ENCODE results near the gene TLX3. TPM values are rescaled to one million over a fixed set of nuclear protein-coding genes. Genes with fewer than 3 reads are reported as not detected.

TLX3 gene
- total RNA-seq, 1 experiment from 2014 or later: not detected

DNA sequence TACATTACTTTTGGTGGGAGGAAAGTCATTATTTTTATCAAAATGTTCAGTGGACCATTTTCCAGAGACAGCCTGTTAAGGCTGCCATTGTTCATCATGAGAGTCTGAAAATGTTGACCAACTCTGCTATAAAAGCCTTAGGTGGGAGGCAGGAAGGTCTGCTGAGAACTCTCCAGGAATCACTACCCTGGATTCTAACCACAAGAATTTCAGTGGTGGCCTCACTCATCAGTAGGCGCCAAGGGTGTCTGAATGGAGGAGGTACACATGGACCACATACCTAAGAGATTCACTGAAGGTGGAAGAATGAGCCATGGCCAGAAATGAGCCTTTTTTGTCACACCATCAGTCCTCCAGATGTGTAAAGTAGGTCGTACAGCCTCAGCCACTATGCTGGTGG, 21.0 kb upstream of the TLX3 start:
- no peaks in the 10 kb centered on the region for H3K36me3 ChIP-seq (ENCODE audit: control insufficient read depth, insufficient read depth, low read length)
- no peaks in the 10 kb centered on the region for H3K4me1 ChIP-seq (ENCODE audit: control insufficient read depth, insufficient read depth, low read length)
- DNase-seq (ENCODE audit: low read depth, low spot score) (no peak), ATAC-seq (no peak)
- in situ Hi-C loops (cut with HindIII; ENCODE audit: low pct_unique_long_range_greater_than_20kb, low sequenced_read_pairs): no loop called here
- ChIA-PET CTCF (no interaction called here), POLR2A (no interaction called here)
- no peaks in the 10 kb centered on the region for H3K9me3 ChIP-seq (ENCODE audit: control insufficient read depth, insufficient read depth, low read depth, low read length)
- no peak overlapping the region for H3K4me3 ChIP-seq (ENCODE audit: low read depth in 2 of 2, low read length in 2 of 2)
- no peak for TF ChIP-seq REST (IDR thresholded peaks at IDR 0.05; ENCODE audit: insufficient read depth in 1 of 2, low read depth in 2 of 2, low read length in 1 of 2)
- TF ChIP-seq TCF7L2 (IDR thresholded peaks at IDR 0.05; ENCODE audit: low read depth, low read length): no peak
- TF ChIP-seq SIN3A (IDR thresholded peaks at IDR 0.05; ENCODE audit: borderline replicate concordance, insufficient read depth, low read depth, low read length): no peak
- TF ChIP-seq, protein P1, sequence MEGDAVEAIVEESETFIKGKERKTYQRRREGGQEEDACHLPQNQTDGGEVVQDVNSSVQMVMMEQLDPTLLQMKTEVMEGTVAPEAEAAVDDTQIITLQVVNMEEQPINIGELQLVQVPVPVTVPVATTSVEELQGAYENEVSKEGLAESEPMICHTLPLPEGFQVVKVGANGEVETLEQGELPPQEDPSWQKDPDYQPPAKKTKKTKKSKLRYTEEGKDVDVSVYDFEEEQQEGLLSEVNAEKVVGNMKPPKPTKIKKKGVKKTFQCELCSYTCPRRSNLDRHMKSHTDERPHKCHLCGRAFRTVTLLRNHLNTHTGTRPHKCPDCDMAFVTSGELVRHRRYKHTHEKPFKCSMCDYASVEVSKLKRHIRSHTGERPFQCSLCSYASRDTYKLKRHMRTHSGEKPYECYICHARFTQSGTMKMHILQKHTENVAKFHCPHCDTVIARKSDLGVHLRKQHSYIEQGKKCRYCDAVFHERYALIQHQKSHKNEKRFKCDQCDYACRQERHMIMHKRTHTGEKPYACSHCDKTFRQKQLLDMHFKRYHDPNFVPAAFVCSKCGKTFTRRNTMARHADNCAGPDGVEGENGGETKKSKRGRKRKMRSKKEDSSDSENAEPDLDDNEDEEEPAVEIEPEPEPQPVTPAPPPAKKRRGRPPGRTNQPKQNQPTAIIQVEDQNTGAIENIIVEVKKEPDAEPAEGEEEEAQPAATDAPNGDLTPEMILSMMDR (IDR thresholded peaks at IDR 0.05): no peak
- no peak for TF ChIP-seq POLR2AphosphoS5 (IDR thresholded peaks at IDR 0.05; ENCODE audit: low read depth, low read length)
- no peak overlapping the region for H3K27ac ChIP-seq (ENCODE audit: low read length)
- no TSS peak for BruUV-seq (replicated peaks)
- H3K27me3 ChIP-seq (ENCODE audit: control insufficient read depth, insufficient read depth, low read length): peaks cover 4% of the 10 kb centered on the region; the same call in 1 of the 2 replicates
- intact Hi-C loops (cut with micrococcal nuclease; ENCODE audit: unreplicated experiment): no loop called here

DNA sequence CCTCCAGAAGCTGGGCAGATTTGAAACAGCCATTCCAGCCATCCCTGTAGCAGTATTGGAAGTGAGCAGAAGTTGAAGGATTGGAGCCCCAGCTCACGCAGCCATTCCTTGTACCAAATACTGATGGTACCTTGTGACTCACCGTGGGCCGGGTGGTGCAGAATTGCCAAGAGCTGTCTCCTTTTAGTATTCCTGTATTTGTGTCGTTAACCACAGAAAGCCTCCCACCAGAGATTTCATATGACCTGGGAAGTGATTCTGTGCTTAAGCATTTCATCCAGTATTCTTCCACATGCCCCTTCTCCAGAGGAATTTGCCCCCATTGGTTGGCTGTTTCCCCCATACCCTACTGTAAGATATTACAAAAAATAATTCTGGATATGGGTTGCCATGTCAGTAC, 17.7 kb upstream of the TLX3 start:
- DNase-seq (ENCODE audit: low read depth, low spot score): no peak
- intact Hi-C loops (cut with micrococcal nuclease; ENCODE audit: unreplicated experiment) (no loop called here), in situ Hi-C loops (cut with HindIII; ENCODE audit: low pct_unique_long_range_greater_than_20kb, low sequenced_read_pairs) (no loop called here)
- Histone ChIP-seq H3K27ac (ENCODE audit: low read length) (no peak overlapping the region), H3K4me1 (ENCODE audit: control insufficient read depth, insufficient read depth, low read length) (no peaks in the 10 kb centered on the region), H3K27me3 (ENCODE audit: control insufficient read depth, insufficient read depth, low read length) (no peaks in the 10 kb centered on the region), H3K4me3 (ENCODE audit: low read depth in 2 of 2, low read length in 2 of 2) (no peak overlapping the region), H3K9me3 (ENCODE audit: control insufficient read depth, insufficient read depth, low read depth, low read length) (no peaks in the 10 kb centered on the region), H3K36me3 (ENCODE audit: control insufficient read depth, insufficient read depth, low read length) (no peaks in the 10 kb centered on the region)
- CTCF ChIA-PET: no interaction called here
- POLR2A ChIA-PET: no interaction called here
- BruUV-seq (replicated peaks): no TSS peak
- TF ChIP-seq SIN3A (IDR thresholded peaks at IDR 0.05; ENCODE audit: borderline replicate concordance, insufficient read depth, low read depth, low read length): no peak
- TF ChIP-seq TCF7L2 (IDR thresholded peaks at IDR 0.05; ENCODE audit: low read depth, low read length): no peak
- TF ChIP-seq REST (IDR thresholded peaks at IDR 0.05; ENCODE audit: insufficient read depth in 1 of 2, low read depth in 2 of 2, low read length in 1 of 2): no peak
- no peak for TF ChIP-seq POLR2AphosphoS5 (IDR thresholded peaks at IDR 0.05; ENCODE audit: low read depth, low read length)
- TF ChIP-seq, protein P1 (IDR thresholded peaks at IDR 0.05): no peak
- ATAC-seq: no peak
